IPS-18c (cell line): ENCODE results near the gene LCP1.

Experiments
- H3K4me3 ChIP-seq: 2 replicates; pipeline ENCODE4 v1.7.0; 2013; ENCODE audit warnings: low read depth, mild to moderate bottlenecking, low read length, moderate library complexity; ENCODE audit not compliant: insufficient read depth
- H3K9me3 ChIP-seq: one replicate; pipeline ENCODE4 v1.6.1; 2013; ENCODE audit warnings: mild to moderate bottlenecking, low read length, moderate library complexity; ENCODE audit not compliant: control insufficient read depth, insufficient read depth

The LCP1 gene

DNA sequence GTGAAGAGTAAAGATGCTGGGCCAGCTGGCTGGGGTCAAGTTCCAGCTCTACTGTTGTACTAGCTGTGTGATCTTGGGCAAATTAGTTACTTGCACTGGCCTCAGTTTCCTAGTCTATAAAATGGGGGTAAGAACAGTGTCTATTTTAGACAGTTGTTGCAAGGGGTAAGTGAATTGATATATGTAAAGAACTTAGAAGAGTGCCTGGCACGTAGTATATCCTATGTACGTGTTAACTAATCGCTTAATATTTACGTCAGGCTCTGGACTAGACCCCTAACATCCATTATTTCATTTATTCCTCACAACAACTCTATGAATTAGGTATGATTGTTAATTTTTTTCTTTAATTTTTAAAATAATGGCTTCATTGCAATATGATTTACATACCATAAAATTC, 3.7 kb upstream of the LCP1 start:
- Histone ChIP-seq H3K9me3 (no peaks in the 10 kb centered on the region), H3K4me3 (no peak overlapping the region)

DNA sequence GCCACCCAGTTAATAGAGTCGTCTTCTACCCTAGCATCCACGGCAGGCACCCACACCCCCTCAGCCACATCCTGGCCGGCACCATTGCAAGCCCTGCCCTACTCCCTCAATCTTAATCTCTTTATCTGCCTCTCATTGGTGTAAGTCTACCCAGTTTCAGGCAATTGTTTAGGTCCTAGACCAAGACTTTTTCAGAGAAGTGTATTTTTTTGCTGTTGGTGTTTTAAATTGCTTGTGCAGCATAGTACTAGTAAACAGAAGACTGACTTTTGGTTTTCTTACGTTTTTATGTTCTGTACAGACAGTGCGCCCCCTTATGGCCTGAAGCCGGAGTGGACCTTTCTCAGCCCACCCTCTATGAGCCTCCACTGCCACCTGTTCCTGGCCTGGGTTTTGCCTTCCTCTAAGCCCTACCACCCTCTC, 2.3 kb upstream of the LCP1 start:
- Histone ChIP-seq H3K9me3 (no peaks in the 10 kb centered on the region), H3K4me3 (no peak overlapping the region)

DNA sequence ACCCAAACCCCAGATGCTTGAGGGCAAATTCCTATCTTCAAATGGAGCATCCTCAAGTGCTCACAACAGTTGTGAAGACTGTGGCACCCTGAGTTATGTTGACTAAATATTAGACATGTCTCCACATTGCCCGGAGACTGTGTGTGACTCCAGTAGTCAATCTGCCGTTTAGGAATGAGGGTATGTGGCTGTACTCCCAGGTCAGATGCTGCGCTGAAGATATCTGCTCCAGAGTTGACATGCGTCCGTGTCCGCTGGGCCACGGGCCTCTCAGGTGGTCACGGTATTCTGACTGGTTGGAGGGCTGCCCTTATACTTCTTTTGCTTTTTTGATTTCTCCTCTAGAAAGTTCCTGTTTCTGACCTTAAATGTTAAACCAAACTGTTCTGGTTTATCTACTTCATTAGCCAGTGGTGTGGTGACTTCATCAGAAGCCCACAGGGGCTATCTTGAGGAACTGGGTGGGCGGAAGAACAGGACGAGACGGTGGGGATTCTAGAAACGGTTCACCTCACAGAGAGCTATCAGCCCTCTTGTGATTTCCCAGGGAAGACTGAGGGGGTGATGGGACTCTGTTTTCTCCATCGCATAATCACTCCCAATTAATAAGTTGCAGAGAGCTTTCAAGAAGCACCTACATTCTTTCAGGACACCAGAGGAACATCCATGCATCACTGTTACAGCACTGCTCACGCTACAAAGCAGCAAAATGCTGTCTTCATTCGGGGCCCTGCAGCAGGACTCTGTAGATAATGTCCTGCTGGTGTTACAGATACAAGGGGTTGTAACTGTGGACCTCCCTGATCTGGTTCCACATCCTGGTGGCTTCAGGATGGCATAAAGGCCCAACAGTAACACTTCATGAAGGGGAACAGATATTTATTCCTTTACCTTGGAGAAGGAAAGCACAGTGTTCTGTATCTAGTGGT, 1.3 kb upstream of the LCP1 start:
- no peak overlapping the region for H3K4me3 ChIP-seq
- H3K9me3 ChIP-seq = no peaks in the 10 kb centered on the region

DNA sequence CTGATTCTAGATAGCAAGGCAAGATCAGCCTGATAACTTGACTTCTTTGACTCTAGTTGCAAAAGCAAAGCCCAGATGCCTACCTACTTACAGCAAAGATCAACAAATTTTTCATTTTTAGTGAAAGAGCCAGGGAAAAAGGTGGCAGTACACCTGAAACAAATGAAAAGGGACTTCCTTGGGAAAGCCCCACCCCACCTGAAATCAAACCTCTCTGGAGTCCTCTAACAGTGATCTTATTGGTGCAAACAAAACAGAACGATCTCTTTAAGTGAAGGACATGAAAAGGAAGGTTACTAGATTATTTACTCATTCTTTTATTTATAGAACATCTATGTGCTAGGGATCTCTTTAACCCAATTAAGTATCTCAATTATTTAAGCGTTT, 507 bp upstream of the LCP1 start:
- no peak overlapping the region for H3K4me3 ChIP-seq

DNA sequence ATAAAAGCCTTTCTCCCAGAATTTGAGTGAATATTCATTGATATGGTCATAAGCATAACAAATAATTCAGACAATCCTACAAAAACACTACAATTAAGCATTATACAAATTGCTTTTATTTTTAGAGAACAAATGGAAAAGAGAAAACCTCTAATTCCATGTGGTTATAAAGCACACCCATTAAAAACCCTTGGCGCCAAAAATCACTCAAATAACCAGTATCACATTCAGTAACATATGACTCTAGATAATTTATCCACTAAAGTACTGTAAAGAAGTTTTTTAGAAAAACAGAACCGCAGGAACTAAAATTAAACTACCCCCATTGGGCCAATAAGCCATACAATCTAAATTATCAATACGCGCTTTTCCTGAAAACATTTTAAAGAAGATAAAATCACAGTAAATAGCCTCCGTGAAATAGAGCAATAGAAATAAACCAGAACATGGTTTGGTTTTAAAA, 569 bp downstream of the LCP1 start:
- H3K4me3 ChIP-seq = no peak overlapping the region
- no peaks in the 10 kb centered on the region for H3K9me3 ChIP-seq

More for the DNA sequence above, 507 bp upstream of the LCP1 start:
- no peaks in the 10 kb centered on the region for H3K9me3 ChIP-seq

DNA sequence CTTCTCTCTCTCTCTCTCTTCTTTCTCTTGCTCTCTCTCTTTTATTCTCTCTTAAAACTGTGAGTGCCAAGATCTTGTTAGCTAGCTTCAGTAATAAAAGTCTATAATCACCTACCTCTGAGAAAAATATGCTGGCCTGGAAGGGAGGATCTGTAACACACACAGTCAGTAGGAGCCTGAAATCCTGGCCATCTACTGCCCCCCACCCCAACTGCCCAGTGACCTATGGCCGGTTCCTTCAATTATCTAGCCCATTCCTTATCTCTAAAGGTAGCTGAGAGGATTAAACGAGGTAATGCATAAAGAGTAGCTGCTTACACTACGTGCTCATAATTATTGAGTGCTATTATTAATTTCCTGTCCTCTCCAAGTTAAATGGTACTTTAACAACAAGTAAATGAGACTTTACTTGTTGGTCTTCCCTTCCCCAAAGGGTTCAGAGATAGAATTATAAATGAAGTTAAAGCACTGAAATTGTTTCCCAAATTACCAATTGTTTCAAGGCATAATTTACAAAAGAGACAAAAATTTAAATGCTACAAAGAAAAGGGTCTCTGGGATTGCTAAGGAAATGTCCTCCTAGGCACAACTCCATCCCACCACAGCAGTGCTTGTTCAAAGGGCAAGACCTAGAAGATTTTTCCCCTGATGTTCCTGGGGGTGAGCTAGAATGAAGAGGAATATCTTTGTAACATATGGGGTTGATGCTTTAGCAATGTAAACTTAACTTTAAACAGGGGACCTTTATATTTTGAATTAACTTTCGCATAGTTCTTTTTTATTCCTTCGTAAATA, 1.8 kb downstream of the LCP1 start:
- Histone ChIP-seq H3K4me3 (no peak overlapping the region), H3K9me3 (no peaks in the 10 kb centered on the region)

DNA sequence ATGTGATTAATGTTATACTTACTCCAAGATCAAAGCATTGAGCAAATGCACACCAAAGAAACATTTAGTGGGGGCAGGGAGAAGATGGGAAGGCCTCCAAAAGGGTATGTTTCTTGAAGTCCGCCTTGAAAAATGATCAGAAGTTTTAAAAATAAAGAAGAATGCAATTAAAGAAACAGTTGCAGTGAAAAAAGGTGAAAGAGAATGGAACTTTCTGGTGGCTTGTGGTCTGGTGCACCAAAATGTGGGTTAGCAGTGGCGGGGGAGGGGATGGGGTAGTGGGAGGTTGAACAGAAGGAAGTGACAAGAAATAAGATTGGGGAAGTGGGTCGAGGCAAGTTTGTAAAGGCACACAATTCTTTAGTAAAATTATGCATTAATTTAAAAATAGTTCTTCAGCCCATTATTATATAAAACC, 2.5 kb downstream of the LCP1 start:
- no peak overlapping the region for H3K4me3 ChIP-seq
- no peaks in the 10 kb centered on the region for H3K9me3 ChIP-seq

DNA sequence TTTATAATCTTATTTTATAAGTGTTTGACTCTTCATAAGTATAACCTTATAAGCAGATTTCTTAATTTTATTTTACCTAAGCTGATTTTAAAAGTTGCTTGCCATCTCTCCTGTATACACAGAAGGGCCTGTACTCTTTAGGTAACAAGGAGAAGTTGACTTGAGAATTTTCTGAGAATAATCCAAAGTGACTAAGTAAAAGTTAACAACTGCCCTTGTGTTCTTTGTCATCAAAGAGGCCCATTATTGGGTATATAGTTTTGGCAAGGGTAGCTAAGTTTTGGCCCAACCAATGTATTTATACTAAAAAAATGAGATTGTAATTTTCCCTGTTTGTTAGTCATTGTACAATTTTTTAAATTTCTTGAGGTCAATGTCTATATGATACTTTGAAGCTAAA, 3.2 kb downstream of the LCP1 start:
- Histone ChIP-seq H3K9me3 (no peaks in the 10 kb centered on the region), H3K4me3 (no peak overlapping the region)

DNA sequence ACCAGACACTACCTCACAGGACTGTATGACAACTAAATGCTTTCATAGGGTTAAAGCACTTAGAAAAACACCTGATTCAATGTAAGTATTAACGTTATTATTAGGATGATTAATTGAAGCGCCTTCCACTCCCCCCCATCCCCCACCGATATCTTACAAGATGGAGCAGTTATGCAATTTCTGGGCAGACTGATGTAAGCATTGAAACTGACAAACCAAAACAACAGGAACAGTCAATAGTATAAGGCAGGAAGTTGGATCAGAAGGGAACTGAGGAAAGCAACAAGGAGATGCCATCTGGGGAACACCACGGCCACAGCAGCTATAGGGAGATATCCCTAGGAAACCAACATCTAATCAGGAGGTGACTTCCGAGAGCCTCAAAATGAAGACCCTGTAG, 3.8 kb downstream of the LCP1 start:
- no peak overlapping the region for H3K4me3 ChIP-seq
- H3K9me3 ChIP-seq = no peaks in the 10 kb centered on the region

DNA sequence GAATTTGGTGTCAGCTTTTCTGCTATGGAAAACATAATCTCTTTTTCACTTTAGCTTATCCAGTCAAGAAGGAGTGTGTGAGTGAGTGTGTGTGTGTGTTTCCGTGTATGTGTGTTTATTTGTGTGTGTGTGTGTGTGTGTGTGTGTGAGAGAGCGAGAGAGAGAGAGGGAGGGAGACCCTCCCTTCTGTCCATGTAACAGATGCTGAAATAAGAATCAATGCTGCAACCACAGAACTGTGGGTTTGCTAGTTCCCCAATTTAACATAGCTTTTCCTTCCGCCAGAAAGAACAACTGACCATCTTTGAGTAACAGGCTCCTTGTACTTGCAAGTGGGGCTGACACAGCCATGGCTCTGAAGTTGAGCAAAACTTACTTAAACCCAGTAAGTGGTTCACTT, 5.2 kb downstream of the LCP1 start:
- Histone ChIP-seq H3K9me3 (no peaks in the 10 kb centered on the region), H3K4me3 (no peak overlapping the region)

DNA sequence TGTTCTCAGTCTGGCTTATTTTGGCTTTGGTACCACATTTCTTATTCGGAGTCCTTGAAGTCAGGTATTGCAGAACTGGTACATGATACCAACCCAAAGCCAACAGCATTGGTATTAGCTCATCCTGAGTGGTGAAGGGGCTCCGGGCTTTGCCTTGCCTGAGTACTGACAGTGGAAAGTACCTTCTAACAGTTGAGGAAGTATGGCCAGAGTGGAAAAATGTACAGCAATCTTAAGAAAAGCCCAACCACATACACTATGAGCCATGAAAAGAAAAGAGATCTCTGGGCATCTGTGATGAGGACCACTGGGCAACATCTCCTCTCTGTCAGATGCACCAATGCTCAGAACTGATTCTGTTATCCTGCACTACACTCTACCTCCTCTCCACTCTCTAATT, 8.3 kb downstream of the LCP1 start:
- Histone ChIP-seq H3K4me3 (no peak overlapping the region), H3K9me3 (no peaks in the 10 kb centered on the region)

DNA sequence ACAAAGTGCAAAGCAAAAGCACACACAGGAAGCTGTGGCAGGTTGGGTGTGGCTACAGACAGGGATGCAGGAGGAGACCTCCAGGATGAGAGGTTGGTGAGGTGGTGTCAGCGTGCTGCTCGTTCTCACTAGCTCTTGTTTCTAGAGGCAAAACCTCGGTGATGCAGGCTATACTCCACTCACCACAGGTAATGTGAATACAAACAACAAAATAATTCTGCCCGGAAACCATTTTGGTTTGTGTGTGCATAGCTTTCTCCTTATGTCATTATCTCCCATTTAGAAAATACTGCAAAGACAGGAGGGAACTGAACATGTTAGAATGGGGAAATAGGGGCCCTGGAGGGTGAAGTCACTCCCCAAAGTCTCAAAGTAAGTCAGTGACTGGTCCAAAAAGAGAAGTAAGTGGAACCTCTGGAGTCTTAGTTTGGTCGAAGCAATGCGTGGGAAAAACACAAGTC, 9.4 kb downstream of the LCP1 start:
- Histone ChIP-seq H3K4me3 (no peak overlapping the region), H3K9me3 (no peaks in the 10 kb centered on the region)

DNA sequence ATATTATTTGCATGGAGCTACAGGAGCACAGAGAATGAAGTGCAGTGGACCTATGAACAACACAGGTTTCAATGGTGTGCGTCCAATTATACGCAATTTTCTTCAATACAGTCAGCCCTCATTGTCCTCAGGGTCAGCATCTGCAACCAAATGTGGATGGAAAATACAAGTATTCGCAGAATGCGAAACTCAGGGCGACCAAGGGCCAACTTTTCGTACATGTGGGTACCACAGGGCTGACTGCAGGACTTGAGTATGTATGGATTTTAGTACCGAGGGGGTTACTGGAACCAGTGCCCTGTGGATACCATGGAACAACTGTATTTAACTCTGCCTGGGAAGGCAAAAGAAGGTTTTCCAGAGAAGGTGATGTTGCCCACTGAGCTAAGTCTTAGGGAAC, 10.2 kb downstream of the LCP1 start:
- H3K9me3 ChIP-seq = no peaks in the 10 kb centered on the region
- H3K4me3 ChIP-seq = no peak overlapping the region

DNA sequence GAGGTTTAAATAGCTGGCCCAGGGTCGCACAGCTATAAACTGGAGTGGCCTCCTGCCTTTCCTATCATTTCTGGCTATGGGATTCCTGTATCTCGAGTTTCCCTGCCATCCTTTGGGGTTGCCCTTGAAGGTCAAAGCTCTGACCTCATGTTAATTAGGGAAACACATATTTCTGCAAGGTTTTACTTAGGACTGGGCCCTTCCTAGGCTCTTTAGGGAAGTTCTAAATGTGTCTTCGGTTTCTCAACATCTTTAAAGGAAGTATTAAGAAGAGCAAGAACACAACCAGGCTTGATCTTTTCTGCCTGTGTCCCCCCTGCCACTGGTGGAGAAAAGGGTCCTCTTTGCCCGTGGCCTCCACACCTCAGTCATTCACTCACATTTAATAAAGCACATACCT, 10.8 kb downstream of the LCP1 start:
- Histone ChIP-seq H3K9me3 (no peaks in the 10 kb centered on the region), H3K4me3 (no peak overlapping the region)

DNA sequence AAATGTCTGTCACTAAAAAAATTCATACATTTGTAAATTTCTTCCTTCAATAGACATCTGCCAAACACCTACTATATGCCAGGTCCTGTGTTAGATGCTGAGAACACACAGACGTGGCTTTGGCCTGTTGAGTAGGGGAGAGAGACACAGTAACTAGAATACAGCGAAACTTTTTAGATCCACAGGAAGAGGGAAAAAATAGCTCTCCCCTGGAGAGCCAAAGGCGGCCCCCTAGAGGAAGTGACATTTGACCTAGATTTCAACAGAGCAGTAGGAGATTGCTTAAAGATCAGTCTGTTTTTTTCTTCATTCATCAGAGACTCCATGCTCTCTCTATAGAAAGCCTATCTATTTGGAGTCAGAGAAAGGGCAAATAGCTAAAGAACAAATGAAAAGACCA, 11.3 kb downstream of the LCP1 start:
- Histone ChIP-seq H3K9me3 (no peaks in the 10 kb centered on the region), H3K4me3 (no peak overlapping the region)

DNA sequence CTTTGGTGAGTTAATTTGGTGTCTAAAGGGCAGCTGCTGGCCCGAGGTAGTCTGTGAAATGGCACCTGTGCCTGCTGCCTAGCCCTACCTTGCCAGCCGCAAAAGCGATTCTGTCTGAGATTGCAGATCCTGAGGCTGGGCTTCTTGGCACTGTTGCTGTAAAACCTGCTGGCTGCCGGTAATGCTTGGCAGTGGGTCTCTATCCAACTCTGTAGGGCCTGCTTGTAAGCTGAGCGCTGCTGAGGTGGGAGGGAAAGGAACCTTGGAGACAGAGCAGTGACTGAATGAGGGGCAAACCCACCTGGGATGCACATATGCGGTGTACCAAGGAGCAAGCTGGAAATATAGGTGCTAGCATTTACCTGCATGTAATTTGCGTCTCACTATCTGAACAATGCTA, 11.7 kb downstream of the LCP1 start:
- no peak overlapping the region for H3K4me3 ChIP-seq
- no peaks in the 10 kb centered on the region for H3K9me3 ChIP-seq

DNA sequence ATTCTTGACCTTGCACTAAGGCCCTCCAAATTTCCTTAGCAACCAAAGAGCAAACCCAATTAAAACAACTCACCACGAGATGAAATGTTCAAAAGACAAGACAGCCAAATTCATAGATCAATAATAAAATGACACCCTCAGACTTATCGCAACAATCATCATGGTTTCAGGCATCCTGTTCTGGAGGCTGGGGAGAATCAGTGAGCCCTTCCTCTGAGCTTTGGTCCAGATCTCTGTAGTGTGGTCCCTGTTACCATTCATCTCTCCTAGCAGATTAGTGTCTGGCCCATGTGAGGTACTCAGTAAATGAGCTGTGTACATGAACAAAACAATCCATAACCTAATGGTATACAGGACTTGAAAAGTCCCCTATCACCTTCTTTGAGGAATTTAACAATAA, 12.2 kb downstream of the LCP1 start:
- no peak overlapping the region for H3K4me3 ChIP-seq
- H3K9me3 ChIP-seq = no peaks in the 10 kb centered on the region

DNA sequence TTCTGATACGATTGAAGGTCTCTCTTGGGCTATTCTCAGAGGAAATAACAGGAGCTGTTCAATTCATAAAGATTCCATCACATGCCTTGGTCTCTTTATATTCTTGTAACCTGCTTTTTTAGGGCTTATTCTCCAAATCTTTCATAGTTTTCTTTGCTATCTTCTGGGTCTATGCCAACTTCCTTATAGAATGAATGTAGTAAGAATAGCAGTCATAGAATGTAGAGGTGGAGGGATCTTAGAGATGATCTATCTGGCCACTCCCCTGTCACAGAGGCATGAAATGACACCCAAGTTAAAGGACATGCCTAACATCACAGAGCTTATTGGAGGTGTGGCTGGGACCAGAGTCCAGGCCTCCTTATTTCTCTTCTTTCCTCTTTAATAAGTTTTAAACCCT, 13.2 kb downstream of the LCP1 start:
- Histone ChIP-seq H3K9me3 (no peaks in the 10 kb centered on the region), H3K4me3 (no peak overlapping the region)
